Hepatocyte (in vitro differentiated cells): ENCODE results near the gene ASXL2. TPM values are rescaled to one million over a fixed set of nuclear protein-coding genes. Genes with fewer than 3 reads are reported as not detected.

Experiments
- DNase-seq: peaks from one replicate; pipeline ENCODE4 v3.0.0-alpha.2; 2016; ENCODE audit warnings: low spot score
- H2AFZ ChIP-seq: fragments of 200-600 bp; sonication (generic); 2 replicates; pipeline ENCODE4 v1.6.0; 2016; ENCODE audit warnings: antibody characterized with exemption, mild to moderate bottlenecking
- H3K27ac ChIP-seq: fragments of 200-600 bp; sonication (generic); 2 replicates; pipeline ENCODE4 v1.5.1; 2016; ENCODE audit warnings: mild to moderate bottlenecking
- H3K27me3 ChIP-seq: fragments of 200-600 bp; sonication (generic); 2 replicates; pipeline ENCODE4 v1.6.1; 2016
- H3K36me3 ChIP-seq: fragments of 200-600 bp; sonication (generic); replicated peaks from 2 replicates; pipeline ENCODE4 v1.5.1; 2016; ENCODE audit warnings: low read depth; ENCODE audit not compliant: insufficient read depth
- H3K4me1 ChIP-seq: fragments of 200-600 bp; sonication (generic); 2 replicates; pipeline ENCODE4 v1.5.1; 2016; ENCODE audit warnings: mild to moderate bottlenecking, moderate library complexity; ENCODE audit not compliant: insufficient read depth
- H3K4me2 ChIP-seq: fragments of 200-600 bp; sonication (generic); 2 replicates; pipeline ENCODE4 v1.6.0; 2016
- H3K4me3 ChIP-seq: fragments of 200-600 bp; sonication (generic); 2 replicates; pipeline ENCODE4 v1.5.1; 2016; ENCODE audit warnings: mild to moderate bottlenecking
- H3K79me2 ChIP-seq: fragments of 200-600 bp; sonication (generic); 2 replicates; pipeline ENCODE4 v1.6.0; 2017; ENCODE audit warnings: mild to moderate bottlenecking
- H3K9me2 ChIP-seq: fragments of 200-600 bp; sonication (generic); replicated peaks from 2 replicates; pipeline ENCODE4 v1.6.0; 2017; ENCODE audit warnings: mild to moderate bottlenecking; ENCODE audit not compliant: insufficient read depth
- H3K9me3 ChIP-seq: fragments of 200-600 bp; sonication (generic); 2 replicates; pipeline ENCODE4 v1.5.1; 2016; ENCODE audit warnings: low read depth, mild to moderate bottlenecking
- H4K20me1 ChIP-seq: fragments of 200-600 bp; sonication (generic); 2 replicates; pipeline ENCODE4 v1.6.0; 2016; ENCODE audit warnings: mild to moderate bottlenecking; ENCODE audit not compliant: insufficient read depth, poor library complexity, severe bottlenecking
- CTCF ChIP-seq: fragments of 200-600 bp; sonication (generic); IDR thresholded peaks from 2 replicates; pipeline ENCODE4 v1.5.1; 2016; ENCODE audit warnings: antibody characterized with exemption, mild to moderate bottlenecking; ENCODE audit not compliant: poor library complexity
- EZH2 ChIP-seq: fragments of 200-600 bp; sonication (generic); IDR thresholded peaks from 2 replicates; pipeline ENCODE4 v1.6.1; 2016; ENCODE audit warnings: antibody characterized with exemption, mild to moderate bottlenecking, borderline replicate concordance
- EZH2phosphoT487 ChIP-seq: fragments of 200-600 bp; sonication (generic); IDR thresholded peaks from one replicate; pipeline ENCODE4 v1.6.1; 2018; ENCODE audit warnings: antibody characterized with exemption, mild to moderate bottlenecking, low read depth, moderate library complexity; ENCODE audit not compliant: unreplicated experiment, severe bottlenecking
- WGBS: methylation state at CpG from one replicate; pipeline ENCODE4 v1.1.6; 2016; ENCODE audit warnings: low lambda C conversion rate; ENCODE audit errors: missing lambda C conversion rate; 5-methylcytosine and 5-hydroxymethylcytosine counted together
- polyA plus RNA-seq: library from polyadenylated mRNA; unstranded; fragments of >200 nt; fragmentation: Nextera tagmentation; extraction: Ambion mirVana; gene quantifications from 2 replicates; pipeline ENCODE4 v1.2.1, GENCODE V29; 2016
- total RNA-seq: library from RNA; depleted of rRNA; stranded (reverse); fragments of >200 nt; gene quantifications from 2 replicates; pipeline ENCODE4 v1.2.3, GENCODE V29; 2014

The ASXL2 gene
- total and polyA plus RNA-seq, 2 experiments from 2014 or later = 4.3 to 13.3 TPM

- H3K79me2 ChIP-seq = no peaks in the 10 kb centered on the region
- peaks cover 9% of the 10 kb centered on the region for H3K4me1 ChIP-seq
- H3K9me3 ChIP-seq = no peaks in the 10 kb centered on the region
- H3K4me2 ChIP-seq = no peak overlapping the region
- H3K36me3 ChIP-seq = no peaks in the 10 kb centered on the region
- no peak for DNase-seq
- no peak overlapping the region for H2AFZ ChIP-seq
- H3K4me3 ChIP-seq = no peak overlapping the region
- H3K27ac ChIP-seq = no peak overlapping the region
- H3K27me3 ChIP-seq = no peaks in the 10 kb centered on the region
- TF ChIP-seq CTCF (no peak), EZH2 (no peak), EZH2phosphoT487 (no peak)
- H3K9me2 ChIP-seq = no peaks in the 10 kb centered on the region
- no peaks in the 10 kb centered on the region for H4K20me1 ChIP-seq
- WGBS = 76% methylated on average over 4 of the region's 4 CpGs
These were observed 121.8 kb downstream of the ASXL2 start for GRCh38 chr2:25756536-25756935.

DNA sequence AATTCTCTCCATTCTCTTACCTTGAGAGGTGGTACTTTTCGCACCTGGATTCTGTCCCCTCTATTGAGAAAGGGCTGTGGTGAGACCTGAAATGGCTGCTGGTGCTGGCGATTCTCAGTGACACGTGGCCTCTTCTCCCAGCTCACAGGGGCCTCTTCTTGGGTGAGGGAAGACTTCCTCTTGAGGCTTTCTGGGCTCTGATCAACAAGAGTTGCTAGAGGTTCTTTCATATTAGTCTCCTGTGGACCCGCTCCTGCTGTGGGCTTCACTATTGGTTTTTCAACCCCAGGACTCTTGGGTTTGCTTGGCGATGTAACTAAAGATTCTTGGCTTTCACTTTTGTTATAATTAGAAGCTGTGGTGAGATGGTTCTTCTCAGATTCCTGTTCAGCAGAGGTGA is 128.6 kb downstream of the ASXL2 start:
- DNase-seq = no peak
- H4K20me1 ChIP-seq = no peaks in the 10 kb centered on the region
- H3K36me3 ChIP-seq = peaks cover 4% of the 10 kb centered on the region
- H3K9me3 ChIP-seq = no peaks in the 10 kb centered on the region
- H3K4me2 ChIP-seq = no peak overlapping the region
- no peak overlapping the region for H3K4me3 ChIP-seq
- no peaks in the 10 kb centered on the region for H3K9me2 ChIP-seq
- 100% methylated on average over 5 of the region's 5 CpGs for WGBS
- no peaks in the 10 kb centered on the region for H3K79me2 ChIP-seq
- TF ChIP-seq EZH2phosphoT487 = no peak
- TF ChIP-seq EZH2 = no peak
- no peak for TF ChIP-seq CTCF
- H3K27me3 ChIP-seq = no peaks in the 10 kb centered on the region
- no peak overlapping the region for H3K27ac ChIP-seq
- H2AFZ ChIP-seq = no peak overlapping the region
- H3K4me1 ChIP-seq = no peaks in the 10 kb centered on the region

DNA sequence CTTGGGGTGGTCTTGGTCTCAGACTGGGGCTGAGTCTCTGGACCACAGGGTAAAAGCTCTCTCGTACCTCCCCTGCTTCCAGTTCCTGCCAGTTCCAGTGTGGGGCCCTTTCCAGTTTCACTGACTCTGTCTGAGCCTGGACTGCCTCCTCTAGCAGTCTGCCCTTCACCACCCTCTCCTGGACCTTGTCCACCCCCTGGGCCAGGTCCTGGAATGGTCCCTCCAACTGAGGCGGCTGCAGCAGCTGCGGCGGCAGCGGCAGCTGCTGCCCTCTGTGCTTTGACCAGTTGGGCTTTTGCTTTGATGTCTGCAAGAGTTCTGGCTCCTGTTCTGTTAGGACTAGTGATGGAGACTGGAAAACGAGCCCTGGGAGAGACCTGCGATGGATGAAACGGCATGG is 134.2 kb downstream of the ASXL2 start:
- Histone ChIP-seq H3K4me1 (no peaks in the 10 kb centered on the region), H3K4me3 (no peak overlapping the region), H3K79me2 (no peaks in the 10 kb centered on the region), H3K9me3 (no peaks in the 10 kb centered on the region), H3K4me2 (no peak overlapping the region), H3K36me3 (peaks cover 3% of the 10 kb centered on the region), H4K20me1 (no peaks in the 10 kb centered on the region), H3K9me2 (no peaks in the 10 kb centered on the region), H3K27me3 (no peaks in the 10 kb centered on the region), H2AFZ (no peak overlapping the region), H3K27ac (no peak overlapping the region)
- TF ChIP-seq EZH2 (no peak), CTCF (no peak)
- 95% methylated on average over 8 of the region's 8 CpGs for WGBS
- no peak for DNase-seq

GRCh38 chr2:25743132-25743830 is 135.0 kb downstream of the ASXL2 start:
- Histone ChIP-seq H4K20me1 (no peaks in the 10 kb centered on the region), H3K36me3 (no peaks in the 10 kb centered on the region), H3K4me2 (no peak overlapping the region), H2AFZ (no peak overlapping the region), H3K9me3 (no peaks in the 10 kb centered on the region), H3K4me1 (no peaks in the 10 kb centered on the region), H3K9me2 (no peaks in the 10 kb centered on the region), H3K79me2 (no peaks in the 10 kb centered on the region), H3K4me3 (no peak overlapping the region), H3K27ac (no peak overlapping the region), H3K27me3 (no peaks in the 10 kb centered on the region)
- TF ChIP-seq EZH2phosphoT487 (no peak), EZH2 (no peak), CTCF (no peak)
- DNase-seq = no peak
- WGBS = 90% methylated on average over 5 of the region's 5 CpGs
